ENCODE measurements around the gene AK6. TPM values are rescaled to one million over a fixed set of nuclear protein-coding genes. Genes with fewer than 3 reads are reported as not detected.

AK6 gene
- total and polyA plus RNA-seq, 9 of the 15 experiments (the other 6 are each of a cell fraction or from before 2014, with no cell fraction given): 84.6 to 669 (median 143) TPM

- peak; percentile 83 for TF ChIP-seq SIN3B (IDR thresholded peaks at IDR 0.05; ENCODE audit: low read depth)
- TF ChIP-seq ZNF778 (CRISPR knock-in tag; IDR thresholded peaks at IDR 0.05): no peak
- peak; percentile 89 for TF ChIP-seq SUPT5H (IDR thresholded peaks at IDR 0.05)
- peak; percentile 91 for TF ChIP-seq CCNT2 (IDR thresholded peaks at IDR 0.05; ENCODE audit: borderline replicate concordance, extremely low read depth, insufficient read length, low read depth, low read length)
- peak; percentile 86 for TF ChIP-seq AFF4 (CRISPR knock-in tag; IDR thresholded peaks at IDR 0.05)
- TF ChIP-seq U2AF2 (optimal IDR thresholded peaks at IDR 0.05; ENCODE audit: low read depth, low read length): no peak
- TF ChIP-seq NUFIP1 (IDR thresholded peaks at IDR 0.05; ENCODE audit: partially characterized antibody): no peak
- peak in 1 of 2 experiments; percentile 22; a peak in 1 of 4 replicates for TF ChIP-seq SIX5 (IDR thresholded peaks at IDR 0.05; ENCODE audit: borderline replicate concordance in 1 of 2, insufficient read depth in 1 of 2, low read depth in 1 of 2, low read length in 2 of 2)
- no peak for TF ChIP-seq GTF3C2 (IDR thresholded peaks at IDR 0.05; ENCODE audit: borderline replicate concordance, extremely low read depth, insufficient read length)
- TF ChIP-seq POLR2H (tag; IDR thresholded peaks at IDR 0.05; ENCODE audit: low read depth): peak; percentile 67
- TF ChIP-seq CXXC5 (CRISPR knock-in tag; IDR thresholded peaks at IDR 0.05): peak; percentile 94
- 0 out of 2 replicates have a peak, but pooled peaks have one; percentile 29 for TF ChIP-seq TRIM28 (IDR thresholded peaks at IDR 0.05)
- TF ChIP-seq DIDO1 (tag; IDR thresholded peaks at IDR 0.05; ENCODE audit: low read depth): peak; percentile 89
- peak; percentile 95 for TF ChIP-seq PCBP1 (IDR thresholded peaks at IDR 0.05; ENCODE audit: low read depth, low read length, poor library complexity, severe bottlenecking)
- TF ChIP-seq RAD21 (CRISPR knock-in tag; conservative IDR thresholded peaks at IDR 0.05 in 1 of 2, IDR thresholded peaks at IDR 0.05 in 1 of 2): no peak
- TF ChIP-seq BHLHE40 (IDR thresholded peaks at IDR 0.05; ENCODE audit: low read length): peak; percentile 98
- TF ChIP-seq ZNF24 (IDR thresholded peaks at IDR 0.05): peak; percentile 33; the same call in 1 of the 2 replicates
- TF ChIP-seq MITF (IDR thresholded peaks at IDR 0.05): peak; percentile 18
- no peak for TF ChIP-seq EHMT2 (IDR thresholded peaks at IDR 0.05)
- peak; percentile 93; the same call in 1 of the 2 replicates for TF ChIP-seq KAT7 (CRISPR knock-in tag; IDR thresholded peaks at IDR 0.05; ENCODE audit: borderline replicate concordance)
These were observed at the start of gene AK6, which contains the start of the genes RAD17 and TAF9 (continued) for GRCh38 chr5:69369340-69370121.

Measured in K562 (cell line).